K562 (cell line): ENCODE data around the gene TUBA4B. TPM values are rescaled to one million over a fixed set of nuclear protein-coding genes. Genes with fewer than 3 reads are reported as not detected.
A peak's percentile ranks its signal among the peaks of the same experiment; 100 is the strongest.

ENCODE experiments used
- CHD7 ChIP-seq: fragments of 200-600 bp; sonication (generic); IDR thresholded peaks from one replicate; pipeline ENCODE4 v1.6.1; 2012; ENCODE audit warnings: mild to moderate bottlenecking, low read depth, low read length, inconsistent platforms
- COPS2 ChIP-seq: fragments of 450-650 bp; conservative IDR thresholded peaks from 2 replicates; pipeline ENCODE4 v1.6.1; 2016; ENCODE audit warnings: mild to moderate bottlenecking, moderate library complexity
- ZBTB43 ChIP-seq: sonication (generic); formaldehyde crosslinking; IDR thresholded peaks from 2 replicates; pipeline ENCODE4 v1.8.0; 2023; ENCODE audit warnings: mild to moderate bottlenecking, missing genetic modification reagents
- ZNF407 ChIP-seq: fragments of 450-650 bp; IDR thresholded peaks from 2 replicates; pipeline ENCODE4 v1.6.1; 2016; ENCODE audit warnings: low read depth
- ZNF766 ChIP-seq: fragments of 200-800 bp; sonication (Bioruptor generic); conservative IDR thresholded peaks from 2 replicates; pipeline ENCODE4 v1.6.1; 2016; ENCODE audit warnings: missing genetic modification characterization, missing compliant biosample characterization
- polyA plus RNA-seq, 8 experiments: library from polyadenylated mRNA; depleted of rRNA in 4 of 8; stranded (reverse) in 5 of 8; unstranded in 3 of 8; fragments of >200 nt; fragmentation: Nextera tagmentation in 2 of 8; fragmentation: Illumina TruSeq in 1 of 8; extraction: Ambion mirVana in 2 of 8; extraction: Trizol in 1 of 8; gene quantifications; 2 replicates each; pipeline versions ENCODE4 v1.2.1 to v1.2.3, GENCODE V29; 2011 to 2014; ENCODE audit warnings: inconsistent platforms in 1 of 8, missing spikeins in 1 of 8
- total RNA-seq, 7 experiments: library from RNA; depleted of rRNA in 6 of 7; stranded (reverse); fragments of >200 nt in 6 of 7; fragmentation: Illumina TruSeq in 2 of 7; extraction: Trizol in 2 of 7; gene quantifications; 2 replicates each; pipeline versions ENCODE4 v1.2.1 to v1.2.3, GENCODE V29; 2011 to 2021; ENCODE audit warnings: low replicate concordance in 1 of 7

The TUBA4B gene
- total and polyA plus RNA-seq, 9 of the 15 experiments (the other 6 are each of a cell fraction or from before 2014, with no cell fraction given): 0.04 TPM; not detected in 8

- TF ChIP-seq CHD7 (no peak), ZBTB43 (CRISPR knock-in tag) (no peak), COPS2 (no peak), ZNF407 (peak; percentile 95), ZNF766 (CRISPR knock-in tag) (peak; percentile 94)
These were observed 23.6 kb upstream of the TUBA4B start, which contains the start of the genes ANKZF1 and ATG9A (continued) for GRCh38 chr2:219229305-219230058.
